Endodermal cell (in vitro differentiated cells): ENCODE results near the gene ROBO1. TPM values are rescaled to one million over a fixed set of nuclear protein-coding genes. Genes with fewer than 3 reads are reported as not detected.

ENCODE experiments used
- DNase-seq: peaks from one replicate; pipeline ENCODE4 v3.0.0-alpha.2; 2017
- H3K27ac ChIP-seq: 2 replicates; pipeline ENCODE4 v1.5.1; 2013; ENCODE audit warnings: mild to moderate bottlenecking, low read depth, low read length, moderate library complexity
- H3K27me3 ChIP-seq: 2 replicates; pipeline ENCODE4 v1.6.1; 2013; ENCODE audit warnings: mild to moderate bottlenecking, low read length, moderate library complexity; ENCODE audit not compliant: insufficient read depth, control insufficient read depth, poor library complexity, severe bottlenecking
- H3K36me3 ChIP-seq: 2 replicates; pipeline ENCODE4 v1.7.0; 2013; ENCODE audit warnings: mild to moderate bottlenecking, low read length, moderate library complexity; ENCODE audit not compliant: control insufficient read depth, insufficient read depth
- H3K4me1 ChIP-seq: one replicate; pipeline ENCODE4 v1.7.0; 2013; ENCODE audit warnings: low read length; ENCODE audit not compliant: control insufficient read depth, insufficient read depth
- H3K4me3 ChIP-seq: 2 replicates; pipeline ENCODE4 v1.5.1; 2013; ENCODE audit warnings: mild to moderate bottlenecking, low read length, moderate library complexity
- H3K9ac ChIP-seq: 2 replicates; pipeline ENCODE4 v1.6.1; 2013; ENCODE audit warnings: mild to moderate bottlenecking, low read length, moderate library complexity; ENCODE audit not compliant: poor library complexity, severe bottlenecking; ENCODE audit errors: extremely low read depth
- H3K9me3 ChIP-seq: 2 replicates; pipeline ENCODE4 v1.6.1; 2013; ENCODE audit warnings: mild to moderate bottlenecking, low read length, moderate library complexity; ENCODE audit not compliant: control insufficient read depth
- H3K27ac Mint-ChIP-seq: 2 replicates; pipeline ENCODE4 v1.8.0; 2020; ENCODE audit warnings: mixed read lengths
- H3K27me3 Mint-ChIP-seq: 2 replicates; pipeline ENCODE4 v1.8.0; 2021; ENCODE audit warnings: mild to moderate bottlenecking, mixed read lengths; ENCODE audit not compliant: insufficient read depth
- H3K36me3 Mint-ChIP-seq: 2 replicates; pipeline ENCODE4 v1.8.0; 2020; ENCODE audit warnings: low read depth, mixed read lengths
- H3K4me1 Mint-ChIP-seq: 2 replicates; pipeline ENCODE4 v1.8.0; 2020; ENCODE audit warnings: mixed read lengths
- H3K4me3 Mint-ChIP-seq: 2 replicates; pipeline ENCODE4 v1.8.0; 2020; ENCODE audit warnings: mild to moderate bottlenecking, moderate library complexity, mixed read lengths
- H3K9me3 Mint-ChIP-seq: 2 replicates; pipeline ENCODE4 v1.8.0; 2020; ENCODE audit warnings: mild to moderate bottlenecking, mixed read lengths
- WGBS, 2 experiments: methylation state at CpG; one replicate each; pipeline versions ENCODE4 v1.1.5 to v1.1.7; 2013; ENCODE audit warnings: missing lambda C conversion rate in 2 of 2, mixed read lengths in 1 of 2; ENCODE audit not compliant: insufficient coverage in 1 of 2, insufficient read length in 1 of 2; 5-methylcytosine and 5-hydroxymethylcytosine counted together
- total RNA-seq, 2 donors: library from RNA; stranded (reverse); fragmentation: NEBNext Ultra II Directional in 1 of 2; extraction: Animal tissue kit (Norgen Biotek cat#: 25700) in 1 of 2; gene quantifications; 2 replicates in 1 of 2; 3 replicates in 1 of 2; pipeline ENCODE4 v1.2.1, GENCODE V29; 2021
- TF ChIP-seq, protein P1 (sequence below): fragments of 200-600 bp; sonication (generic); conservative IDR thresholded peaks from 2 replicates; pipeline ENCODE4 v1.5.0; 2021; ENCODE audit warnings: antibody characterized with exemption, mild to moderate bottlenecking

ROBO1 gene
- total RNA-seq, 2 donors from 2014 or later: 74.8 to 75.9 TPM

DNA sequence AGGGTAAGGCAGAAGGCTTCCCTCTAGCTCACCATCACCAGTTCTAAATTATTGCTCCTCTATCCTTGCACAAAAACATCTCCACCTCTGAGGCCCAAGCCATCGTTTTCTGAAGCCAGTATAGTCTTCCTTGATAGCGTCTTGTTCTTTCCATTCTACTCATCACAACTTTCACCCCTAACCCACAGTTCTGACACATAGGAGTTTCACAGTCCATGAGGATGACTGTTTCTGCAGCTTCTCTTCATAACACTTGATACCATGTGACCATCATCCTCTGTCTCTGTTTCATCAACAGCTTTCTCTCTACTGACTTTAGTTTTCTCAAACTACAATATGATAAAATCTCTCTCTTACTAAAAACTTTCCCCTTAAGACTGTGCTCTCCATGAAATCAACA is 1166.5 kb downstream of the ROBO1 start:
- peaks cover 28% of the 10 kb centered on the region for H3K36me3 Mint-ChIP-seq
- H3K27ac Mint-ChIP-seq: no peak overlapping the region
- no peaks in the 10 kb centered on the region for H3K27me3 Mint-ChIP-seq
- H3K27me3 ChIP-seq: no peaks in the 10 kb centered on the region
- H3K36me3 ChIP-seq: peaks cover 4% of the 10 kb centered on the region
- no peaks in the 10 kb centered on the region for H3K9me3 Mint-ChIP-seq
- H3K4me1 ChIP-seq: no peaks in the 10 kb centered on the region
- no peak overlapping the region for H3K4me3 Mint-ChIP-seq
- peaks cover 16% of the 10 kb centered on the region for H3K4me1 Mint-ChIP-seq
- H3K9me3 ChIP-seq: no peaks in the 10 kb centered on the region
- no peak overlapping the region for H3K9ac ChIP-seq
- no peak overlapping the region for H3K4me3 ChIP-seq
- TF ChIP-seq, protein P1, sequence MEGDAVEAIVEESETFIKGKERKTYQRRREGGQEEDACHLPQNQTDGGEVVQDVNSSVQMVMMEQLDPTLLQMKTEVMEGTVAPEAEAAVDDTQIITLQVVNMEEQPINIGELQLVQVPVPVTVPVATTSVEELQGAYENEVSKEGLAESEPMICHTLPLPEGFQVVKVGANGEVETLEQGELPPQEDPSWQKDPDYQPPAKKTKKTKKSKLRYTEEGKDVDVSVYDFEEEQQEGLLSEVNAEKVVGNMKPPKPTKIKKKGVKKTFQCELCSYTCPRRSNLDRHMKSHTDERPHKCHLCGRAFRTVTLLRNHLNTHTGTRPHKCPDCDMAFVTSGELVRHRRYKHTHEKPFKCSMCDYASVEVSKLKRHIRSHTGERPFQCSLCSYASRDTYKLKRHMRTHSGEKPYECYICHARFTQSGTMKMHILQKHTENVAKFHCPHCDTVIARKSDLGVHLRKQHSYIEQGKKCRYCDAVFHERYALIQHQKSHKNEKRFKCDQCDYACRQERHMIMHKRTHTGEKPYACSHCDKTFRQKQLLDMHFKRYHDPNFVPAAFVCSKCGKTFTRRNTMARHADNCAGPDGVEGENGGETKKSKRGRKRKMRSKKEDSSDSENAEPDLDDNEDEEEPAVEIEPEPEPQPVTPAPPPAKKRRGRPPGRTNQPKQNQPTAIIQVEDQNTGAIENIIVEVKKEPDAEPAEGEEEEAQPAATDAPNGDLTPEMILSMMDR: no peak
- 85 to 90% methylated on average over 2 of the region's 2 CpGs for WGBS, 2 experiments
- H3K27ac ChIP-seq: no peak overlapping the region
- DNase-seq: no peak

DNA sequence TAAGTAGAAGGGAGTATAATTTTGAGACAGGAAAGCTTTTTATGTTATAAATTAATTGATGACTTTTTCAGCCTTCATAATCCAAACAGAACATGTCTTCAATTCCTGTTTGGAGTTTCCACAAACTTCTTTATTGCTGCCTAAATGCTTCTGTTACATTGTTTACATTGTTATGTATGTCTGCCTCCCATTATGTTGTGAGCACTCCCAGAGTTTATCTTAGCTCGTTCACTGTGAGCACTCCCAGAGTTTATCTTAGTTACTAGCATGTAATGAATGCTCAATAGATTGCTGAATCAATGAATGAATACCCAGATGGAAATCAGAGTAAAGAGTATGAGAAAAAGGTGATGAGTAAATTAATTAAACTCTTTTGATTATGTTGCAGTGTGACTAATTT is 1178.0 kb downstream of the ROBO1 start:
- 63 to 80% methylated on average over 1 of the region's 1 CpG for WGBS, 2 experiments
- no peaks in the 10 kb centered on the region for H3K27me3 Mint-ChIP-seq
- no peaks in the 10 kb centered on the region for H3K4me1 ChIP-seq
- H3K27me3 ChIP-seq: no peaks in the 10 kb centered on the region
- H3K36me3 ChIP-seq: no peaks in the 10 kb centered on the region
- H3K4me3 ChIP-seq: no peak overlapping the region
- no peaks in the 10 kb centered on the region for H3K9me3 ChIP-seq
- H3K9me3 Mint-ChIP-seq: peaks cover 26% of the 10 kb centered on the region
- no peak overlapping the region for H3K4me3 Mint-ChIP-seq
- H3K27ac Mint-ChIP-seq: no peak overlapping the region
- no peak overlapping the region for H3K9ac ChIP-seq
- H3K4me1 Mint-ChIP-seq: peaks cover 12% of the 10 kb centered on the region
- no peak overlapping the region for H3K27ac ChIP-seq
- peaks cover 10% of the 10 kb centered on the region for H3K36me3 Mint-ChIP-seq
- TF ChIP-seq, protein P1: no peak
- DNase-seq: no peak

DNA sequence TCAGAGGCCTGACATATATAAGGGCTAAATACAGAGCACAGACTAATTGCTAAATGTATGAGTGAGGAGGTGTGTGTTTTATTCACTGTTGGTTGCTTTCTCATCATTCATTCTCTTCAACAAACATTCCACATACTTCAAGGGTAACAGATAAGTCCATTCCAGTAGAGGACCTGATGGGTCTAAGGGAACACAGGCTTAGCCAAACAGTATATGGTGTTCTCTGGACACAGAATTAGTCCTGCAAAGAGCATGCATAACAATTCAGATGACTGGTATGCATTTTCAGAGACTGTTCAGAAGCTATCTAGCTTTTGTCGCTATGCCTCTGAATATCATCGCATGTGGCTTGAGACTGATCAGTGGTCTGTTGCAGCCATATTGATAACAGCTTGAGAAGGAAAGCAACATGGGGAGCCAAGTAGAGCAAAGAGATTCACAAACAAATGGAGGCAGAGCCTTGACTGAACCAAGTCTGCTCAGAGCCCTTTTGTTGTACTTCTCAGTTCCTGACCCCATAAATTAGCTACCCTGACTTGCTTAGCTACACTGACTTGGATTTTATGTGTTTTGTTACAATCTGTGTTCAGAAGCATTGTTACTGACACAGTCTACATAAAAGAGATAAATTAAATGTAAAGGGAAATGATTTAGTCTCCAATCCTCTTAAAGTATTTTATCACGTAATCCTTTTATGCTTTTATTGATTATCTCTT is 1178.7 kb downstream of the ROBO1 start:
- DNase-seq: no peak
- H3K27ac Mint-ChIP-seq: no peak overlapping the region

More for the DNA sequence above, 1178.7 kb downstream of the ROBO1 start:
- H3K4me1 ChIP-seq: no peaks in the 10 kb centered on the region
- TF ChIP-seq, protein P1: no peak
- H3K9ac ChIP-seq: no peak overlapping the region
- H3K27me3 ChIP-seq: no peaks in the 10 kb centered on the region
- H3K36me3 Mint-ChIP-seq: peaks cover 10% of the 10 kb centered on the region
- no peaks in the 10 kb centered on the region for H3K27me3 Mint-ChIP-seq
- H3K36me3 ChIP-seq: no peaks in the 10 kb centered on the region
- H3K4me3 Mint-ChIP-seq: no peak overlapping the region
- no peak overlapping the region for H3K4me3 ChIP-seq
- peaks cover 29% of the 10 kb centered on the region for H3K9me3 Mint-ChIP-seq
- H3K4me1 Mint-ChIP-seq: peaks cover 10% of the 10 kb centered on the region
- H3K27ac ChIP-seq: no peak overlapping the region
- H3K9me3 ChIP-seq: no peaks in the 10 kb centered on the region
- WGBS, 2 experiments: 94 to 96% methylated on average over 2 of the region's 3 CpGs
